Liver (tissue), 9 donors: Measurements from ENCODE around the gene ANKRD42. TPM values are rescaled to one million over a fixed set of nuclear protein-coding genes. Genes with fewer than 3 reads are reported as not detected.
"Not testable (repeated sequence)": the region's sequence is repeated elsewhere in the genome, so short reads cannot be mapped to it uniquely, and the experiment has no call there.

Experiments
- DNase-seq: peaks from one replicate; pipeline ENCODE4 v3.0.0-alpha.2; 2017; ENCODE audit warnings: low spot score
- H3K27ac ChIP-seq, 2 donors: one replicate each; pipeline ENCODE4 v1.7.0; 2013; ENCODE audit warnings: inconsistent platforms in 2 of 2, low read length in 2 of 2, control low read depth in 1 of 2, low read depth in 1 of 2, mild to moderate bottlenecking in 1 of 2
- H3K27me3 ChIP-seq, 4 donors: one replicate each; pipeline versions ENCODE4 v1.6.1 to v1.7.0; 2013; ENCODE audit warnings: low read length in 3 of 4, inconsistent platforms in 1 of 4, mild to moderate bottlenecking in 1 of 4, moderate library complexity in 1 of 4; ENCODE audit not compliant: control insufficient read depth in 4 of 4, insufficient read depth in 4 of 4
- H3K36me3 ChIP-seq, 4 donors: one replicate each; pipeline versions ENCODE4 v1.6.1 to v1.7.0; 2013; ENCODE audit warnings: low read length in 3 of 4, mild to moderate bottlenecking in 3 of 4, low read depth in 1 of 4, moderate library complexity in 1 of 4; ENCODE audit not compliant: control insufficient read depth in 4 of 4, insufficient read depth in 3 of 4
- H3K4me1 ChIP-seq, 4 donors: one replicate each; pipeline versions ENCODE4 v1.6.1 to v1.7.0; 2013; ENCODE audit warnings: low read length in 3 of 4, mild to moderate bottlenecking in 3 of 4, moderate library complexity in 1 of 4; ENCODE audit not compliant: control insufficient read depth in 4 of 4, insufficient read depth in 4 of 4
- H3K4me3 ChIP-seq, 3 donors: one replicate each; pipeline versions ENCODE4 v1.6.1 to v1.7.0; 2013; ENCODE audit warnings: low read length in 3 of 3, control low read depth in 1 of 3, low read depth in 1 of 3, mild to moderate bottlenecking in 1 of 3
- H3K9ac ChIP-seq, 2 donors: one replicate each; pipeline ENCODE4 v1.7.0; 2013; ENCODE audit warnings: low read length in 2 of 2, mild to moderate bottlenecking in 2 of 2, moderate library complexity in 2 of 2, control low read depth in 1 of 2, low read depth in 1 of 2
- H3K9me3 ChIP-seq, 4 donors: one replicate each; pipeline versions ENCODE4 v1.6.1 to v1.7.0; 2013; ENCODE audit warnings: low read length in 3 of 4; ENCODE audit not compliant: control insufficient read depth in 4 of 4
- FOXA2 ChIP-seq: IDR thresholded peaks from 2 replicates; pipeline ENCODE4 v1.6.1; 2016; ENCODE audit warnings: antibody characterized with exemption
- GABPA ChIP-seq, 2 donors: IDR thresholded peaks in 1 of 2; conservative IDR thresholded peaks in 1 of 2; 2 replicates each; pipeline ENCODE4 v1.6.1; 2016; ENCODE audit warnings: antibody characterized with exemption in 2 of 2, mild to moderate bottlenecking in 1 of 2, moderate library complexity in 1 of 2
- JUND ChIP-seq, 2 donors: IDR thresholded peaks; 2 replicates each; pipeline ENCODE4 v1.6.1; 2016; ENCODE audit warnings: antibody characterized with exemption in 2 of 2
- MAX ChIP-seq: IDR thresholded peaks from 2 replicates; pipeline ENCODE4 v1.6.1; 2016; ENCODE audit warnings: antibody characterized with exemption
- RAD21 ChIP-seq, 2 donors: IDR thresholded peaks; 2 replicates each; pipeline ENCODE4 v1.6.1; 2016; ENCODE audit warnings: antibody characterized with exemption in 2 of 2, mild to moderate bottlenecking in 2 of 2
- REST ChIP-seq: IDR thresholded peaks from 2 replicates; pipeline ENCODE4 v1.6.1; 2016; ENCODE audit warnings: antibody characterized with exemption, mild to moderate bottlenecking
- RXRA ChIP-seq, 2 donors: IDR thresholded peaks; 2 replicates each; pipeline ENCODE4 v1.6.1; 2017 to 2018; ENCODE audit warnings: antibody characterized with exemption in 2 of 2, mild to moderate bottlenecking in 1 of 2
- TAF1 ChIP-seq: conservative IDR thresholded peaks from 2 replicates; pipeline ENCODE4 v1.6.1; 2016; ENCODE audit warnings: antibody characterized with exemption, mild to moderate bottlenecking
- YY1 ChIP-seq: IDR thresholded peaks from 2 replicates; pipeline ENCODE4 v1.6.1; 2016; ENCODE audit warnings: antibody characterized with exemption, mild to moderate bottlenecking
- ZBTB33 ChIP-seq: IDR thresholded peaks from 2 replicates; pipeline ENCODE4 v1.6.1; 2016; ENCODE audit warnings: antibody characterized with exemption
- WGBS: extraction: QIAGEN DNeasy Blood & Tissue Kit; methylation state at CpG from one replicate; pipeline ENCODE4 v1.1.7; 2013; 5-methylcytosine and 5-hydroxymethylcytosine counted together
- polyA plus RNA-seq, 2 donors: library from polyadenylated mRNA; stranded (reverse) in 1 of 2; unstranded in 1 of 2; fragments of 200-250 nt in 1 of 2; fragments of >200 nt in 1 of 2; fragmentation: Nextera tagmentation in 1 of 2; extraction: Ambion mirVana in 1 of 2; gene quantifications; one replicate each; pipeline versions ENCODE4 v1.2.1 to v1.2.3, GENCODE V29; 2013 to 2015
- total RNA-seq, 2 donors: library from RNA; depleted of rRNA; stranded (reverse); fragments of >200 nt; gene quantifications; one replicate each; pipeline ENCODE4 v1.2.3, GENCODE V29; 2014
- donor health status: healthy.
- donor health status: healthy.
- donor health status: healthy.
- donor health status: healthy.
- donor health status: healthy.

The ANKRD42 gene
- total and polyA plus RNA-seq, 4 donors: 2.0 to 4.9 (median 2.4) TPM

- no peak for DNase-seq
- peaks cover 9 to 34% (median 23%) of the 10 kb centered on the region in 4 donors for H3K36me3 ChIP-seq
- WGBS: 97% methylated on average over 1 of the region's 1 CpG
- H3K9me3 ChIP-seq: no peaks in the 10 kb centered on the region
- H3K9ac ChIP-seq: no peak overlapping the region
- H3K27me3 ChIP-seq: no peaks in the 10 kb centered on the region
- no peaks in the 10 kb centered on the region for H3K4me1 ChIP-seq
- H3K27ac ChIP-seq: no peak overlapping the region
- no peak overlapping the region for H3K4me3 ChIP-seq
- no peak for TF ChIP-seq MAX
- TF ChIP-seq RAD21 (IDR thresholded peaks at IDR 0.05): no peak
- TF ChIP-seq REST: no peak
- TF ChIP-seq FOXA2: no peak
- TF ChIP-seq JUND (IDR thresholded peaks at IDR 0.05): no peak
- no peak for TF ChIP-seq GABPA (IDR thresholded peaks at IDR 0.05 in 1 of 2, conservative IDR thresholded peaks at IDR 0.05 in 1 of 2)
- no peak for TF ChIP-seq ZBTB33
Measured at GRCh38 chr11:83265331-83265730, 71.8 kb downstream of the ANKRD42 start.

GRCh38 chr11:83269080-83269479 lies 75.6 kb downstream of the ANKRD42 start:
- H3K4me3 ChIP-seq, H3K4me1 ChIP-seq, H3K9me3 ChIP-seq, H3K9ac ChIP-seq, H3K27ac ChIP-seq, H3K27me3 ChIP-seq, DNase-seq: not testable (repeated sequence)
- 63% methylated on average over 2 of the region's 2 CpGs for WGBS
- H3K36me3 ChIP-seq: peaks cover 8 to 25% (median 22%) of the 10 kb centered on the region in 4 donors

- peaks cover 4 to 33% (median 27%) of the 10 kb centered on the region in 4 donors for H3K36me3 ChIP-seq
- H3K27ac ChIP-seq, H3K9ac ChIP-seq, DNase-seq, H3K9me3 ChIP-seq, H3K4me3 ChIP-seq, H3K27me3 ChIP-seq, H3K4me1 ChIP-seq: not testable (repeated sequence)
- 97% methylated on average over 5 of the region's 5 CpGs for WGBS
Measured at GRCh38 chr11:83271734-83272133, 78.2 kb downstream of the ANKRD42 start.

GRCh38 chr11:83272627-83273026 lies 79.1 kb downstream of the ANKRD42 start:
- Histone ChIP-seq H3K4me1 (no peaks in the 10 kb centered on the region), H3K27me3 (no peaks in the 10 kb centered on the region), H3K9me3 (no peaks in the 10 kb centered on the region), H3K36me3 (peaks cover 4 to 36% (median 25%) of the 10 kb centered on the region in 4 donors), H3K4me3 (no peak overlapping the region), H3K9ac (no peak overlapping the region), H3K27ac (no peak overlapping the region)
- TF ChIP-seq JUND (IDR thresholded peaks at IDR 0.05) (no peak), TAF1 (no peak), REST (no peak), GABPA (IDR thresholded peaks at IDR 0.05 in 1 of 2, conservative IDR thresholded peaks at IDR 0.05 in 1 of 2) (no peak), YY1 (no peak), RAD21 (IDR thresholded peaks at IDR 0.05) (no peak), MAX (no peak), RXRA (IDR thresholded peaks at IDR 0.05) (no peak)
- DNase-seq: no peak
